HG02642 (cell line): ENCODE results near the gene GABRG3.
"Not testable (repeated sequence)": the region's sequence is repeated elsewhere in the genome, so short reads cannot be mapped to it uniquely, and the experiment has no call there.

ENCODE experiments used
- ATAC-seq: cut with Tn5 transposase; IDR thresholded peaks from one replicate; pipeline ENCODE4 v1.9.1; 2021; ENCODE audit warnings: mild to moderate bottlenecking; ENCODE audit not compliant: unreplicated experiment, poor library complexity

Gene GABRG3

GRCh38 chr15:27166917-27167316, 195.9 kb downstream of the GABRG3 start:
- ATAC-seq: no peak

GRCh38 chr15:27167738-27168137, 196.8 kb downstream of the GABRG3 start:
- no peak for ATAC-seq

GRCh38 chr15:27170851-27171250, 199.9 kb downstream of the GABRG3 start:
- ATAC-seq: no peak

GRCh38 chr15:27172821-27173220, 201.8 kb downstream of the GABRG3 start:
- ATAC-seq: no peak

GRCh38 chr15:27175472-27176153, 204.6 kb downstream of the GABRG3 start:
- no peak for ATAC-seq

GRCh38 chr15:27176785-27177406, 205.9 kb downstream of the GABRG3 start:
- ATAC-seq: no peak

- ATAC-seq: no peak
These were observed 208.8 kb downstream of the GABRG3 start for GRCh38 chr15:27179789-27180188.

GRCh38 chr15:27182561-27183110, 211.7 kb downstream of the GABRG3 start:
- no peak for ATAC-seq

GRCh38 chr15:27183201-27183600, 212.2 kb downstream of the GABRG3 start:
- no peak for ATAC-seq

- ATAC-seq: not testable (repeated sequence)
These were observed 220.5 kb downstream of the GABRG3 start for GRCh38 chr15:27191515-27191914.

- no peak for ATAC-seq
These were observed 225.7 kb downstream of the GABRG3 start for GRCh38 chr15:27196691-27197090.

GRCh38 chr15:27201425-27201824, 230.4 kb downstream of the GABRG3 start:
- ATAC-seq: no peak

- no peak for ATAC-seq
These were observed 239.2 kb downstream of the GABRG3 start for GRCh38 chr15:27210176-27210575.

- ATAC-seq: no peak
These were observed 243.1 kb downstream of the GABRG3 start for GRCh38 chr15:27214032-27214431.

- ATAC-seq: no peak
These were observed 244.0 kb downstream of the GABRG3 start for GRCh38 chr15:27214961-27215360.

- no peak for ATAC-seq
These were observed 247.4 kb downstream of the GABRG3 start for GRCh38 chr15:27218426-27218825.

- ATAC-seq: no peak
These were observed 248.7 kb downstream of the GABRG3 start for GRCh38 chr15:27219636-27220035.

GRCh38 chr15:27220199-27220598, 249.2 kb downstream of the GABRG3 start:
- no peak for ATAC-seq

GRCh38 chr15:27222479-27222878, 251.5 kb downstream of the GABRG3 start:
- ATAC-seq: no peak

- ATAC-seq: no peak
These were observed 252.2 kb downstream of the GABRG3 start for GRCh38 chr15:27223179-27223578.

- no peak for ATAC-seq
These were observed 260.8 kb downstream of the GABRG3 start for GRCh38 chr15:27231811-27232210.

- no peak for ATAC-seq
These were observed 261.9 kb downstream of the GABRG3 start for GRCh38 chr15:27232876-27233275.
